HFFc6 (cell line): Measurements from ENCODE around the gene COL1A2. TPM values are rescaled to one million over a fixed set of nuclear protein-coding genes. Genes with fewer than 3 reads are reported as not detected.

Experiments used
- DNase-seq: peaks from one replicate; pipeline ENCODE4 v3.0.0-alpha.2; 2018
- H3K27ac Mint-ChIP-seq: 2 replicates; pipeline ENCODE4 v1.8.0; 2020; ENCODE audit warnings: mild to moderate bottlenecking, mixed read lengths
- H3K27me3 Mint-ChIP-seq: 2 replicates; pipeline ENCODE4 v1.8.0; 2021; ENCODE audit warnings: mild to moderate bottlenecking, moderate library complexity, mixed read lengths; ENCODE audit not compliant: insufficient read depth
- H3K36me3 Mint-ChIP-seq: 2 replicates; pipeline ENCODE4 v1.8.0; 2021; ENCODE audit warnings: low read depth, mixed read lengths
- H3K4me1 Mint-ChIP-seq: 2 replicates; pipeline ENCODE4 v1.8.0; 2020; ENCODE audit warnings: low read depth, mixed read lengths
- H3K4me3 Mint-ChIP-seq: 2 replicates; pipeline ENCODE4 v1.8.0; 2020; ENCODE audit warnings: mild to moderate bottlenecking, moderate library complexity, mixed read lengths
- H3K9me3 Mint-ChIP-seq: 2 replicates; pipeline ENCODE4 v1.8.0; 2020; ENCODE audit warnings: mild to moderate bottlenecking, mixed read lengths
- CTCF ChIP-seq: fragments of 200-600 bp; sonication (generic); IDR thresholded peaks from 2 replicates; pipeline ENCODE4 v1.5.0; 2021; ENCODE audit warnings: antibody characterized with exemption, mild to moderate bottlenecking
- total RNA-seq, 6 experiments: library from RNA; stranded (reverse); fragmentation: NEBNext Ultra II Directional; extraction: Animal tissue kit (Norgen Biotek cat#: 25700); gene quantifications; 2 replicates in 1 of 6; 3 replicates in 5 of 6; pipeline ENCODE4 v1.2.3, GENCODE V29; 2021

Gene COL1A2
- total RNA-seq, 6 experiments from 2014 or later: 3,728 to 6,317 (median 3,918) TPM

GRCh38 chr7:94418851-94419250, 24.2 kb downstream of the COL1A2 start:
- H3K27me3 Mint-ChIP-seq: peaks cover 49% of the 10 kb centered on the region
- H3K36me3 Mint-ChIP-seq: peaks cover 92% of the 10 kb centered on the region
- peaks cover 20% of the 10 kb centered on the region; the same call in 1 of the 2 replicates for H3K9me3 Mint-ChIP-seq
- no peak for DNase-seq
- peak overlapping the region; percentile 89 for H3K27ac Mint-ChIP-seq
- H3K4me3 Mint-ChIP-seq: peak overlapping the region; percentile 74
- peaks cover 100% of the 10 kb centered on the region for H3K4me1 Mint-ChIP-seq
- no peak for TF ChIP-seq CTCF

DNA sequence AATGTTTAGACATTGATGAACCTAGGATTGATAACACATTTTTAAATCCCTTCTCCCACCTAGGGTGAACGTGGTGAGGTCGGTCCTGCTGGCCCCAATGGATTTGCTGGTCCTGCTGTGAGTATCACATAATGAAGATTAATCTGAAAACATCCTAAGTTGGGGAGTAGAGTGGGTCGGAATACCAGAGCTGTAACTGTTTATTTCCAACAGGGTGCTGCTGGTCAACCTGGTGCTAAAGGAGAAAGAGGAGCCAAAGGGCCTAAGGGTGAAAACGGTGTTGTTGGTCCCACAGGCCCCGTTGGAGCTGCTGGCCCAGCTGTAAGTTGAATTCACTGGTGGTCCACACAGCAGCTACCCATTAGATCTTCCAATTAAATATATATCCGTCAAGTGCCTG, 25.6 kb downstream of the COL1A2 start:
- Mint-ChIP-seq H3K36me3 (peaks cover 97% of the 10 kb centered on the region), H3K27ac (peak overlapping the region; percentile 89), H3K27me3 (peaks cover 60% of the 10 kb centered on the region), H3K9me3 (peaks cover 34% of the 10 kb centered on the region; the same call in 1 of the 2 replicates), H3K4me3 (peak overlapping the region; percentile 74), H3K4me1 (peaks cover 100% of the 10 kb centered on the region)
- no peak for TF ChIP-seq CTCF
- no peak for DNase-seq

- Mint-ChIP-seq H3K9me3 (peaks cover 47% of the 10 kb centered on the region; the same call in 1 of the 2 replicates), H3K27ac (peak overlapping the region; percentile 89), H3K4me1 (peaks cover 100% of the 10 kb centered on the region), H3K4me3 (peak overlapping the region; percentile 74; the same call in 1 of the 2 replicates), H3K27me3 (peaks cover 73% of the 10 kb centered on the region), H3K36me3 (peaks cover 99% of the 10 kb centered on the region)
- TF ChIP-seq CTCF: no peak
- DNase-seq: no peak
Measured at GRCh38 chr7:94421681-94422080, 27.0 kb downstream of the COL1A2 start.

DNA sequence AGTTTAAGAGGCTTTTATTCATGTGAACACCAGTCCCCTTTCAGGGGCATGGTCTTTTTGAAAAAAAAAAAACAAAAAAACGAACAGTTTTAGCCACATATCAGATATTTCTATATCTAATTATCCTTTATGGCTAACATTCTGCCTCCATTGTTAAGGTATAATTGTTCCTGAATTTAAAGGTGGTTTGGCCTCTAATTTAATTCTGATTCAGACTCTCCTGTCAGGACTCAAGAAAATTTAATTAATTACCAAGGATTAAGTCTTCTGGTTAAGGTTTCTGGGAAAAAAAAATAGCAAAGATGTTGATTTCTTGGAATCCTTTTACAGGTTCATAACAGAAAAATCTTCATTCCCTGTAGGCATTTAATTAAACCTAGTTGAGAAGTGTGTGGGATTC, 27.4 kb downstream of the COL1A2 start:
- H3K9me3 Mint-ChIP-seq: peaks cover 52% of the 10 kb centered on the region; the same call in 1 of the 2 replicates
- peaks cover 99% of the 10 kb centered on the region for H3K36me3 Mint-ChIP-seq
- H3K27ac Mint-ChIP-seq: peak overlapping the region; percentile 89
- TF ChIP-seq CTCF: no peak
- H3K27me3 Mint-ChIP-seq: peaks cover 78% of the 10 kb centered on the region
- H3K4me3 Mint-ChIP-seq: no peak overlapping the region; the same call in 1 of the 2 replicates
- peaks cover 100% of the 10 kb centered on the region for H3K4me1 Mint-ChIP-seq
- no peak for DNase-seq

DNA sequence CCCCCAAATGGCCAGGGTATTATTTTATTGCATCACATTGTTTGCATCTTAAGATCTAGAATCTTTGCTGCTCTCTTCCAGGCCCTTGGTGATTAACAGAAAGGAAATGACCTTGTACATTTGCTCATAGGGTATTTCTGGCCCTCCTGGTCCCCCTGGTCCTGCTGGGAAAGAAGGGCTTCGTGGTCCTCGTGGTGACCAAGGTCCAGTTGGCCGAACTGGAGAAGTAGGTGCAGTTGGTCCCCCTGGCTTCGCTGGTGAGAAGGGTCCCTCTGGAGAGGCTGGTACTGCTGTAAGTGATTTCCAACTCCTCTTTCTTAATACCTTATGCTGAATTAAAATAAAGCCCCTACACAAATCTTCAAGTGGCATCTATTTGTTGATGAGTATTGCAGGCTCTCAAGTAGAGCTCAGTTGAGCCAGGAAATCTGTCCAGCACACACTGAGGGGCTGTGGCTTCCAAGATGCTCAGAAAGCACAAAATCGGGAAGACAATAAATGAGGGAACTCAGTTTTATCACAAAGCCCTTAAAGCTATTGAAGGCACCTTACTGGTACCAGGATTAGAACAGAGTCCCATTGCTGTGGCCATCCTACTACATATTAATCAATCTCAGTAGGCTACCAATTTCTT, 28.2 kb downstream of the COL1A2 start:
- peak overlapping the region; percentile 89 for H3K27ac Mint-ChIP-seq
- peak overlapping the region; percentile 77 for H3K4me3 Mint-ChIP-seq
- H3K27me3 Mint-ChIP-seq: peaks cover 81% of the 10 kb centered on the region
- H3K9me3 Mint-ChIP-seq: peaks cover 59% of the 10 kb centered on the region
- H3K4me1 Mint-ChIP-seq: peaks cover 100% of the 10 kb centered on the region
- H3K36me3 Mint-ChIP-seq: peaks cover 99% of the 10 kb centered on the region
- no peak for TF ChIP-seq CTCF
- no peak for DNase-seq
